GM12878 (cell line): ENCODE data around the gene PRRG3. TPM values are rescaled to one million over a fixed set of nuclear protein-coding genes. Genes with fewer than 3 reads are reported as not detected.

Source experiments
- ATAC-seq: fragments of 200-7000 bp; cut with Tn5 transposase; 3 replicates; pipeline ENCODE4 v1.9.1; 2020; ENCODE audit warnings: mild to moderate bottlenecking, moderate library complexity
- BruUV-seq: library from RNA; stranded (reverse); fragments of 400-500 nt; replicated peaks from 2 replicates; lab custom pipeline; 2021; lab: Mats Ljungman, UMichigan
- CTCF ChIA-PET: fragments of 300-600 bp; sonication (Branson Sonifier 250); formaldehyde crosslinking; extraction: SDS; loops from one replicate; lab custom pipeline; 2021; ENCODE audit warnings: inconsistent platforms; lab: Yijun Ruan, JAX
- POLR2A ChIA-PET: fragments of 350-600 bp; formaldehyde crosslinking; extraction: SDS; loops from one replicate; lab custom pipeline; 2021; ENCODE audit warnings: inconsistent platforms; lab: Charles Lee
- RAD21 ChIA-PET: fragments of 300-600 bp; sonication (Branson Sonifier 250); formaldehyde crosslinking; loops from one replicate; lab custom pipeline; 2023; ENCODE audit warnings: antibody characterized with exemption; ENCODE audit not compliant: unreplicated experiment; lab: Charles Lee
- SMC1A ChIA-PET: fragments of 300-600 bp; sonication (Branson Sonifier 250); formaldehyde crosslinking; loops from one replicate; lab custom pipeline; 2023; ENCODE audit not compliant: unreplicated experiment, uncharacterized antibody; lab: Charles Lee
- DNase-seq: peaks from one replicate; pipeline ENCODE4 v3.0.0-alpha.2; 2011; ENCODE audit warnings: low read depth, low spot score
- FAIRE-seq: peaks from 3 replicates; lab custom pipeline; 2011; peaks lifted over from hg19 to GRCh38; lab: Jason Lieb, UNC
- H2AFZ ChIP-seq: 2 replicates; pipeline ENCODE4 v1.6.0; 2011; ENCODE audit warnings: low read depth, low read length, control low read depth; ENCODE audit not compliant: control insufficient read depth
- H3K27ac ChIP-seq: 2 replicates; pipeline ENCODE4 v1.5.1; 2011; ENCODE audit warnings: control low read depth; ENCODE audit not compliant: control insufficient read depth, insufficient read depth
- H3K27me3 ChIP-seq, 2 experiments: replicated peaks in 1 of 2; 2 replicates each; pipeline versions ENCODE4 v1.6.0 to v1.6.1; 2011; ENCODE audit warnings: low read length in 1 of 2; ENCODE audit not compliant: control insufficient read depth in 2 of 2, insufficient read depth in 2 of 2
- H3K36me3 ChIP-seq, 2 experiments: 2 replicates each; pipeline ENCODE4 v1.5.1; 2011; ENCODE audit warnings: low read length in 1 of 2; ENCODE audit not compliant: control insufficient read depth in 2 of 2, insufficient read depth in 2 of 2
- H3K4me1 ChIP-seq: 2 replicates; pipeline ENCODE4 v1.6.1; 2011; ENCODE audit warnings: mild to moderate bottlenecking, low read length, moderate library complexity, mixed read lengths; ENCODE audit not compliant: control insufficient read depth, insufficient read depth
- H3K4me2 ChIP-seq: 2 replicates; pipeline ENCODE4 v1.6.0; 2011; ENCODE audit warnings: control low read depth; ENCODE audit not compliant: control insufficient read depth, insufficient read depth
- H3K4me3 ChIP-seq: fragments of 200-600 bp; sonication (generic); 2 replicates; pipeline ENCODE4 v1.5.1; 2016
- H3K79me2 ChIP-seq: 2 replicates; pipeline ENCODE4 v1.6.0; 2011; ENCODE audit warnings: low read length; ENCODE audit not compliant: control insufficient read depth, insufficient read depth
- H3K9ac ChIP-seq: 2 replicates; pipeline ENCODE4 v1.8.0; 2011; ENCODE audit warnings: low read length, control low read depth, mixed read lengths; ENCODE audit not compliant: control insufficient read depth, insufficient read depth
- H3K9me3 ChIP-seq: replicated peaks from 3 replicates; pipeline ENCODE4 v1.5.1; 2011; ENCODE audit warnings: mild to moderate bottlenecking, low read length; ENCODE audit not compliant: control insufficient read depth, insufficient read depth
- H4K20me1 ChIP-seq: 2 replicates; pipeline ENCODE4 v1.6.0; 2011; ENCODE audit not compliant: control insufficient read depth, insufficient read depth
- E2F4 ChIP-seq: IDR thresholded peaks from 2 replicates; pipeline ENCODE4 v1.6.1; 2012; ENCODE audit warnings: low read depth, low read length, improper control_type of control experiment
- ETV6 ChIP-seq, 2 experiments: fragments of 450-650 bp in 1 of 2; IDR thresholded peaks in 1 of 2; conservative IDR thresholded peaks in 1 of 2; 2 replicates each; pipeline ENCODE4 v1.6.1; 2014; ENCODE audit warnings: antibody characterized with exemption in 1 of 2, borderline replicate concordance in 1 of 2, low read depth in 1 of 2, mild to moderate bottlenecking in 1 of 2, moderate library complexity in 1 of 2
- JUNB ChIP-seq: IDR thresholded peaks from 2 replicates; pipeline ENCODE4 v1.6.1; 2016; ENCODE audit warnings: antibody characterized with exemption, mild to moderate bottlenecking
- KDM1A ChIP-seq: fragments of 200-600 bp; sonication (generic); IDR thresholded peaks from 2 replicates; pipeline ENCODE4 v1.6.1; 2016; ENCODE audit warnings: borderline replicate concordance
- NFIC ChIP-seq: IDR thresholded peaks from 2 replicates; pipeline ENCODE4 v1.6.1; 2012; ENCODE audit warnings: low read depth, mild to moderate bottlenecking, inconsistent platforms, low read length, moderate library complexity
- NFYA ChIP-seq: IDR thresholded peaks from 2 replicates; pipeline ENCODE4 v1.6.1; 2011; ENCODE audit warnings: low read depth, mild to moderate bottlenecking, low read length, improper control_type of control experiment, borderline replicate concordance
- PKNOX1 ChIP-seq: fragments of 450-650 bp; IDR thresholded peaks from 2 replicates; pipeline ENCODE4 v1.6.1; 2016; ENCODE audit warnings: mild to moderate bottlenecking
- PML ChIP-seq: IDR thresholded peaks from 2 replicates; pipeline ENCODE4 v1.6.1; 2012; ENCODE audit warnings: low read length, inconsistent platforms
- SUZ12 ChIP-seq: fragments of 200-600 bp; sonication (generic); IDR thresholded peaks from one replicate; pipeline ENCODE4 v1.6.1; 2018; ENCODE audit warnings: antibody characterized with exemption, mild to moderate bottlenecking; ENCODE audit not compliant: unreplicated experiment
- TCF7 ChIP-seq: IDR thresholded peaks from 2 replicates; pipeline ENCODE4 v1.6.1; 2014; ENCODE audit warnings: antibody characterized with exemption, borderline replicate concordance
- ZNF217 ChIP-seq: fragments of 450-650 bp; IDR thresholded peaks from 2 replicates; pipeline ENCODE4 v1.6.1; 2017; ENCODE audit warnings: antibody characterized with exemption, mild to moderate bottlenecking
- WGBS: methylation state at CpG from one replicate; pipeline ENCODE4 v1.1.6; 2016; ENCODE audit warnings: low lambda C conversion rate; ENCODE audit not compliant: insufficient replicate concordance, insufficient coverage; ENCODE audit errors: missing lambda C conversion rate; 5-methylcytosine and 5-hydroxymethylcytosine counted together
- in situ Hi-C: fragments of 300-500 bp; cut with MboI; formaldehyde crosslinking; loops from 9 replicates; pipeline ENCODE4 v1.14.3; 2018; ENCODE audit warnings: mixed read lengths
- intact Hi-C: fragments of 100-400 bp; cut with micrococcal nuclease; formaldehyde crosslinking; loops from one replicate; pipeline ENCODE4 v1.14.2; 2022; ENCODE audit not compliant: unreplicated experiment
- polyA plus RNA-seq, 11 experiments: library from polyadenylated mRNA; depleted of rRNA in 4 of 11; unstranded in 6 of 11; stranded (reverse) in 5 of 11; fragments of >200 nt; fragmentation: Nextera tagmentation in 4 of 11; fragmentation: Illumina TruSeq in 1 of 11; extraction: Ambion mirVana in 4 of 11; extraction: Trizol in 1 of 11; gene quantifications; 1 replicate in 1 of 11; 2 replicates in 10 of 11; pipeline versions ENCODE4 v1.2.1 to v1.2.3, GENCODE V29; 2011 to 2016; ENCODE audit warnings: inconsistent platforms in 2 of 11, missing spikeins in 2 of 11, low read depth in 1 of 11
- total RNA-seq, 4 experiments: library from RNA; depleted of rRNA in 3 of 4; stranded (reverse); fragments of >200 nt in 3 of 4; fragmentation: Illumina TruSeq in 1 of 4; extraction: Trizol in 1 of 4; gene quantifications; 2 replicates each; pipeline versions ENCODE4 v1.2.1 to v1.2.3, GENCODE V29; 2013 to 2021
- TF ChIP-seq, protein P1 (sequence below): fragments of 450-650 bp; formaldehyde crosslinking; IDR thresholded peaks from 2 replicates; pipeline ENCODE4 v1.4.0; 2022; ENCODE audit warnings: mild to moderate bottlenecking, moderate library complexity
- TF ChIP-seq, protein P2 (sequence below): fragments of 450-650 bp; formaldehyde crosslinking; IDR thresholded peaks from 2 replicates; pipeline ENCODE4 v1.4.0; 2020; ENCODE audit warnings: mild to moderate bottlenecking, moderate library complexity

The PRRG3 gene
- total and polyA plus RNA-seq, 10 of the 15 experiments (the other 5 are each of a cell fraction or from before 2014, with no cell fraction given): under 0.01 TPM; not detected in 9

DNA sequence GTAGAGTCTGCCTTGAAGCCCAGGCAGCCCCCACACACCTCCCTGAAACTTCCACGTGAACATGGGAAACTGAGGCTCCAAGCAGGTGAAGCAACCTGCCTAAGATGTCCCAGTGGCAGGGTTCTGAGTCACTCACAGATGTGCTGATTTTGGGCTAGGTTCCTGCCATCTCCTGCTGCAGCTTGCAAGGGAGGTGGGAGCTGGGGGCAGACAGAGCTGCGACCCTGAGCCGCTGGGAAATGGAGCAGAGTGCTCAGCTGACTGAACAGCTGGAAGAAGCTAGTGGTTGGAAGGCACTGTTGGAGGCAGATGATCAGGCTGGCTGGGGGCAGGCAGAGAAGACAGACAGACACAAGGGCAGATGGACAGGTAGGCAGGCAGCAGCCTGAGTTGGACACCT lies 17.0 kb downstream of the PRRG3 start:
- CTCF ChIA-PET: interaction anchor here (1.8 kb wide), 1 partner anchor 920 kb away, joined by 5 read pairs; no protein-coding TSS in a partner anchor
- no peaks in the 10 kb centered on the region for H3K79me2 ChIP-seq
- no peak overlapping the region for H2AFZ ChIP-seq
- H3K4me2 ChIP-seq: no peak overlapping the region
- in situ Hi-C loops (no loop called here), intact Hi-C loops (no loop called here)
- no peaks in the 10 kb centered on the region for H3K4me1 ChIP-seq
- H3K4me3 ChIP-seq: no peak overlapping the region
- RAD21 ChIA-PET: interaction anchor here (1.7 kb wide), 1 partner anchor 920 kb away, joined by 3 read pairs; no protein-coding TSS in a partner anchor
- H3K9me3 ChIP-seq: no peaks in the 10 kb centered on the region
- POLR2A ChIA-PET: no interaction called here
- no peak overlapping the region for H3K27ac ChIP-seq
- BruUV-seq: no TSS peak
- DNase-seq (no peak), ATAC-seq (no peak), FAIRE-seq (no peak)
- H4K20me1 ChIP-seq: no peaks in the 10 kb centered on the region
- WGBS: 0% methylated on average over 3 of the region's 3 CpGs
- no peaks in the 10 kb centered on the region for H3K27me3 ChIP-seq
- SMC1A ChIA-PET: interaction anchor here (1.4 kb wide), 1 partner anchor 21 kb away, joined by 3 read pairs; no protein-coding TSS in a partner anchor
- H3K36me3 ChIP-seq: no peaks in the 10 kb centered on the region
- H3K9ac ChIP-seq: no peak overlapping the region
- TF ChIP-seq TCF7 (no peak), ETV6 (conservative IDR thresholded peaks at IDR 0.05 in 1 of 2, IDR thresholded peaks at IDR 0.05 in 1 of 2; ENCODE audit: borderline replicate concordance in 1 of 2, low read depth in 1 of 2) (no peak), NFYA (no peak), PKNOX1 (no peak), PML (no peak), NFIC (no peak), JUNB (no peak), E2F4 (no peak), SUZ12 (no peak), ZNF217 (no peak), KDM1A (no peak)
- TF ChIP-seq, protein P1, sequence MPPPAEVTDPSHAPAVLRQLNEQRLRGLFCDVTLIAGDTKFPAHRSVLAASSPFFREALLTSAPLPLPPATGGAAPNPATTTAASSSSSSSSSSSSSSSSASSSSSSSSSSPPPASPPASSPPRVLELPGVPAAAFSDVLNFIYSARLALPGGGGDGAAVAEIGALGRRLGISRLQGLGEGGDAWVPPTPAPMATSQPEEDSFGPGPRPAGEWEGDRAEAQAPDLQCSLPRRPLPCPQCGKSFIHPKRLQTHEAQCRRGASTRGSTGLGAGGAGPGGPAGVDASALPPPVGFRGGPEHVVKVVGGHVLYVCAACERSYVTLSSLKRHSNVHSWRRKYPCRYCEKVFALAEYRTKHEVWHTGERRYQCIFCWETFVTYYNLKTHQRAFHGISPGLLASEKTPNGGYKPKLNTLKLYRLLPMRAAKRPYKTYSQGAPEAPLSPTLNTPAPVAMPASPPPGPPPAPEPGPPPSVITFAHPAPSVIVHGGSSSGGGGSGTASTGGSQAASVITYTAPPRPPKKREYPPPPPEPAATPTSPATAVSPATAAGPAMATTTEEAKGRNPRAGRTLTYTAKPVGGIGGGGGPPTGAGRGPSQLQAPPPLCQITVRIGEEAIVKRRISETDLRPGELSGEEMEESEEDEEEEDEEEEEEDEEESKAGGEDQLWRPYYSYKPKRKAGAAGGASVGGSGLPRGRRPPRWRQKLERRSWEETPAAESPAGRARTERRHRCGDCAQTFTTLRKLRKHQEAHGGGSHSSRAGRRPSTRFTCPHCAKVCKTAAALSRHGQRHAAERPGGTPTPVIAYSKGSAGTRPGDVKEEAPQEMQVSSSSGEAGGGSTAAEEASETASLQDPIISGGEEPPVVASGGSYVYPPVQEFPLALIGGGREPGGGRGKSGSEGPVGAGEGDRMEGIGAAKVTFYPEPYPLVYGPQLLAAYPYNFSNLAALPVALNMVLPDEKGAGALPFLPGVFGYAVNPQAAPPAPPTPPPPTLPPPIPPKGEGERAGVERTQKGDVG (CRISPR knock-in tag): no peak
- TF ChIP-seq, protein P2, sequence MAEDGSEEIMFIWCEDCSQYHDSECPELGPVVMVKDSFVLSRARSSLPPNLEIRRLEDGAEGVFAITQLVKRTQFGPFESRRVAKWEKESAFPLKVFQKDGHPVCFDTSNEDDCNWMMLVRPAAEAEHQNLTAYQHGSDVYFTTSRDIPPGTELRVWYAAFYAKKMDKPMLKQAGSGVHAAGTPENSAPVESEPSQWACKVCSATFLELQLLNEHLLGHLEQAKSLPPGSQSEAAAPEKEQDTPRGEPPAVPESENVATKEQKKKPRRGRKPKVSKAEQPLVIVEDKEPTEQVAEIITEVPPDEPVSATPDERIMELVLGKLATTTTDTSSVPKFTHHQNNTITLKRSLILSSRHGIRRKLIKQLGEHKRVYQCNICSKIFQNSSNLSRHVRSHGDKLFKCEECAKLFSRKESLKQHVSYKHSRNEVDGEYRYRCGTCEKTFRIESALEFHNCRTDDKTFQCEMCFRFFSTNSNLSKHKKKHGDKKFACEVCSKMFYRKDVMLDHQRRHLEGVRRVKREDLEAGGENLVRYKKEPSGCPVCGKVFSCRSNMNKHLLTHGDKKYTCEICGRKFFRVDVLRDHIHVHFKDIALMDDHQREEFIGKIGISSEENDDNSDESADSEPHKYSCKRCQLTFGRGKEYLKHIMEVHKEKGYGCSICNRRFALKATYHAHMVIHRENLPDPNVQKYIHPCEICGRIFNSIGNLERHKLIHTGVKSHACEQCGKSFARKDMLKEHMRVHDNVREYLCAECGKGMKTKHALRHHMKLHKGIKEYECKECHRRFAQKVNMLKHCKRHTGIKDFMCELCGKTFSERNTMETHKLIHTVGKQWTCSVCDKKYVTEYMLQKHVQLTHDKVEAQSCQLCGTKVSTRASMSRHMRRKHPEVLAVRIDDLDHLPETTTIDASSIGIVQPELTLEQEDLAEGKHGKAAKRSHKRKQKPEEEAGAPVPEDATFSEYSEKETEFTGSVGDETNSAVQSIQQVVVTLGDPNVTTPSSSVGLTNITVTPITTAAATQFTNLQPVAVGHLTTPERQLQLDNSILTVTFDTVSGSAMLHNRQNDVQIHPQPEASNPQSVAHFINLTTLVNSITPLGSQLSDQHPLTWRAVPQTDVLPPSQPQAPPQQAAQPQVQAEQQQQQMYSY (CRISPR knock-in tag): no peak
